Mammary epithelial cell (primary cell): ENCODE results near the gene IFI27L2.

Source experiments
- EZH2 ChIP-seq: IDR thresholded peaks from 2 replicates; pipeline ENCODE4 v1.6.1; 2012; ENCODE audit warnings: low read length, inconsistent platforms, borderline replicate concordance
- TF ChIP-seq, protein P1 (sequence below), 2 donors: IDR thresholded peaks in 1 of 2; conservative IDR thresholded peaks in 1 of 2; 2 replicates each; pipeline ENCODE4 v1.5.1; 2011 to 2012; ENCODE audit warnings: inconsistent platforms in 2 of 2, low read length in 2 of 2, mild to moderate bottlenecking in 2 of 2, control low read depth in 1 of 2, low read depth in 1 of 2; ENCODE audit not compliant: insufficient read depth in 1 of 2; ENCODE audit errors: extremely low read depth in 1 of 2

DNA sequence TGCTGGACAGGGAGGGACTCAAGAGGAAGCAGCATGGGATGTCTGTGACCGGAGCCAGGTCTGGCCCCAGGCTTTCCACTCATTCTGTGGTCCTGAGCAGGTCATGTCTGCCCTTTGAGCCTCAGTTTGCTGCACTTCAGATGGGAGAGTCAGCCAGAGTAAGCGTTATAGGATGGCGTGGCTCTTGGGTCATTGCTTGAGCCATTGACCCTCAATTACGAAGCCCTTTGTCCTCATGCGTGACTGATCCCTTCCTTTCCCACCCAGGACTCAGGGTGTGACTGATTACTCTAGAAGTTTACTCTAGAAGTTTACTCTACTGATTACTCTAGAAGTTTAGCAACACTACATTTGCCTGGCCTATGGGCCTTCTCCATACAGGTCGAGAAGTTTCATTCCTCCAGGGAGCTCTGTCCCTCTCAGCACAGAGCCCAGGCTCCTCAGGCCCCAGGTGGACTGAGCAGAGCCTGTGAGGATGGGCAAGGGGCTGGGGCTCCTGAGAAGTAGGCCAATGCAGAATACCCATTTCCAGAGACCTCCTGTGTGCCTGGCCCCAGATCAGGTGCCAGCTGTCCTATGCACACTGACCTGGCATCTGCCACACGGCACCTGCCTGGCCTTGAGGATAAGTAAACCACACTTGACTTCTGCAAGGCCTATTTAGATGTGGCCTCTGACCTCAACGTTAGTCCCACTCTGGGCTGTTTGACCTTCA, 26.5 kb downstream of the IFI27L2 start:
- no peak for TF ChIP-seq EZH2
- TF ChIP-seq, protein P1, sequence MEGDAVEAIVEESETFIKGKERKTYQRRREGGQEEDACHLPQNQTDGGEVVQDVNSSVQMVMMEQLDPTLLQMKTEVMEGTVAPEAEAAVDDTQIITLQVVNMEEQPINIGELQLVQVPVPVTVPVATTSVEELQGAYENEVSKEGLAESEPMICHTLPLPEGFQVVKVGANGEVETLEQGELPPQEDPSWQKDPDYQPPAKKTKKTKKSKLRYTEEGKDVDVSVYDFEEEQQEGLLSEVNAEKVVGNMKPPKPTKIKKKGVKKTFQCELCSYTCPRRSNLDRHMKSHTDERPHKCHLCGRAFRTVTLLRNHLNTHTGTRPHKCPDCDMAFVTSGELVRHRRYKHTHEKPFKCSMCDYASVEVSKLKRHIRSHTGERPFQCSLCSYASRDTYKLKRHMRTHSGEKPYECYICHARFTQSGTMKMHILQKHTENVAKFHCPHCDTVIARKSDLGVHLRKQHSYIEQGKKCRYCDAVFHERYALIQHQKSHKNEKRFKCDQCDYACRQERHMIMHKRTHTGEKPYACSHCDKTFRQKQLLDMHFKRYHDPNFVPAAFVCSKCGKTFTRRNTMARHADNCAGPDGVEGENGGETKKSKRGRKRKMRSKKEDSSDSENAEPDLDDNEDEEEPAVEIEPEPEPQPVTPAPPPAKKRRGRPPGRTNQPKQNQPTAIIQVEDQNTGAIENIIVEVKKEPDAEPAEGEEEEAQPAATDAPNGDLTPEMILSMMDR (conservative IDR thresholded peaks at IDR 0.05 in 1 of 2, IDR thresholded peaks at IDR 0.05 in 1 of 2; ENCODE audit: extremely low read depth in 1 of 2, insufficient read depth in 1 of 2, low read depth in 1 of 2, low read length in 2 of 2) = no peak
